Measurements from ENCODE around the gene STT3B. TPM values are rescaled to one million over a fixed set of nuclear protein-coding genes. Genes with fewer than 3 reads are reported as not detected.

The STT3B gene
- total and polyA plus RNA-seq, 2 donors (not counting 1 experiment from before 2014, with no cell fraction given) = 145 to 259 TPM

GRCh38 chr3:31565288-31565687 is 32.6 kb downstream of the STT3B start:
- H2AFZ ChIP-seq (ENCODE audit: low read length) = no peak overlapping the region
- TF ChIP-seq EZH2 (IDR thresholded peaks at IDR 0.05; ENCODE audit: low read length, missing control alignments) (no peak), CTCF (conservative IDR thresholded peaks at IDR 0.05 in 1 of 2, IDR thresholded peaks at IDR 0.05 in 1 of 2; ENCODE audit: low read depth in 1 of 2, low read length in 2 of 2) (no peak)
- peak in 1 of 2 donors; percentile 53 for DNase-seq (ENCODE audit: low read depth in 2 of 2)
- no peaks in the 10 kb centered on the region for H3K9me3 ChIP-seq (ENCODE audit: control insufficient read depth, insufficient read depth, low read depth, low read length)
- H3K4me3 ChIP-seq (replicated peaks in 1 of 4; ENCODE audit: control extremely low read depth in 1 of 4, insufficient read depth in 1 of 4, low read depth in 3 of 4, low read length in 4 of 4) = no peak overlapping the region
- no peaks in the 10 kb centered on the region for H3K36me3 ChIP-seq (ENCODE audit: control insufficient read depth, insufficient read depth, low read length)
- no peaks in the 10 kb centered on the region for H3K4me1 ChIP-seq (ENCODE audit: control insufficient read depth, extremely low read depth, insufficient read depth, low read length)
- H3K4me2 ChIP-seq (ENCODE audit: extremely low read depth, insufficient read depth, low read length) = no peak overlapping the region
- no peaks in the 10 kb centered on the region for H3K27me3 ChIP-seq (ENCODE audit: control insufficient read depth, insufficient read depth, low read length)
- H4K20me1 ChIP-seq (ENCODE audit: control insufficient read depth, extremely low read depth, insufficient read depth, low read length) = peaks cover 12% of the 10 kb centered on the region
- peaks cover 82% of the 10 kb centered on the region for H3K79me2 ChIP-seq (ENCODE audit: control insufficient read depth, insufficient read depth, low read length)
- H3K27ac ChIP-seq (ENCODE audit: insufficient read depth, low read length) = no peak overlapping the region
- H3K9ac ChIP-seq (ENCODE audit: insufficient read depth, low read length) = no peak overlapping the region

- Histone ChIP-seq H2AFZ (ENCODE audit: low read length) (no peak overlapping the region), H3K27me3 (ENCODE audit: control insufficient read depth, insufficient read depth, low read length) (no peaks in the 10 kb centered on the region)
Observed at GRCh38 chr3:31567036-31567435, 34.3 kb downstream of the STT3B start.

GRCh38 chr3:31568649-31569048 is 35.9 kb downstream of the STT3B start:
- no peak overlapping the region for H2AFZ ChIP-seq (ENCODE audit: low read length)
- no peak for TF ChIP-seq CTCF (conservative IDR thresholded peaks at IDR 0.05 in 1 of 2, IDR thresholded peaks at IDR 0.05 in 1 of 2; ENCODE audit: low read depth in 1 of 2, low read length in 2 of 2)
- TF ChIP-seq EZH2 (IDR thresholded peaks at IDR 0.05; ENCODE audit: low read length, missing control alignments) = no peak
- no peak overlapping the region for H3K27ac ChIP-seq (ENCODE audit: insufficient read depth, low read length)
- peaks cover 76% of the 10 kb centered on the region for H3K79me2 ChIP-seq (ENCODE audit: control insufficient read depth, insufficient read depth, low read length)
- no peak for DNase-seq (ENCODE audit: low read depth in 2 of 2)
- no peaks in the 10 kb centered on the region for H3K9me3 ChIP-seq (ENCODE audit: control insufficient read depth, insufficient read depth, low read depth, low read length)
- no peaks in the 10 kb centered on the region for H3K4me1 ChIP-seq (ENCODE audit: control insufficient read depth, extremely low read depth, insufficient read depth, low read length)
- no peaks in the 10 kb centered on the region for H3K27me3 ChIP-seq (ENCODE audit: control insufficient read depth, insufficient read depth, low read length)
- H3K36me3 ChIP-seq (ENCODE audit: control insufficient read depth, insufficient read depth, low read length) = no peaks in the 10 kb centered on the region
- no peak overlapping the region for H3K4me3 ChIP-seq (replicated peaks in 1 of 4; ENCODE audit: control extremely low read depth in 1 of 4, insufficient read depth in 1 of 4, low read depth in 3 of 4, low read length in 4 of 4)
- H4K20me1 ChIP-seq (ENCODE audit: control insufficient read depth, extremely low read depth, insufficient read depth, low read length) = peaks cover 7% of the 10 kb centered on the region
- no peak overlapping the region for H3K4me2 ChIP-seq (ENCODE audit: extremely low read depth, insufficient read depth, low read length)
- H3K9ac ChIP-seq (ENCODE audit: insufficient read depth, low read length) = no peak overlapping the region

More at GRCh38 chr3:31567036-31567435, 34.3 kb downstream of the STT3B start:
- Histone ChIP-seq H3K36me3 (ENCODE audit: control insufficient read depth, insufficient read depth, low read length) (no peaks in the 10 kb centered on the region), H3K4me1 (ENCODE audit: control insufficient read depth, extremely low read depth, insufficient read depth, low read length) (no peaks in the 10 kb centered on the region), H3K79me2 (ENCODE audit: control insufficient read depth, insufficient read depth, low read length) (peaks cover 80% of the 10 kb centered on the region), H3K27ac (ENCODE audit: insufficient read depth, low read length) (no peak overlapping the region), H3K4me3 (replicated peaks in 1 of 4; ENCODE audit: control extremely low read depth in 1 of 4, insufficient read depth in 1 of 4, low read depth in 3 of 4, low read length in 4 of 4) (no peak overlapping the region), H3K9ac (ENCODE audit: insufficient read depth, low read length) (no peak overlapping the region), H4K20me1 (ENCODE audit: control insufficient read depth, extremely low read depth, insufficient read depth, low read length) (peaks cover 14% of the 10 kb centered on the region), H3K4me2 (ENCODE audit: extremely low read depth, insufficient read depth, low read length) (no peak overlapping the region), H3K9me3 (ENCODE audit: control insufficient read depth, insufficient read depth, low read depth, low read length) (no peaks in the 10 kb centered on the region)
- DNase-seq (ENCODE audit: low read depth in 2 of 2) = no peak
- peak in 1 of 2 donors; percentile 39 for TF ChIP-seq CTCF (conservative IDR thresholded peaks at IDR 0.05 in 1 of 2, IDR thresholded peaks at IDR 0.05 in 1 of 2; ENCODE audit: low read depth in 1 of 2, low read length in 2 of 2)
- no peak for TF ChIP-seq EZH2 (IDR thresholded peaks at IDR 0.05; ENCODE audit: low read length, missing control alignments)
